A549 (cell line): ENCODE results near the gene RBBP4. TPM values are rescaled to one million over a fixed set of nuclear protein-coding genes. Genes with fewer than 3 reads are reported as not detected.
A peak's percentile ranks its signal among the peaks of the same experiment; 100 is the strongest.

Experiments used
- ATAC-seq, 2 experiments: fragments of 200-7000 bp in 1 of 2; fragments of >200 bp in 1 of 2; cut with Nextera tagmentation in 1 of 2; cut with Tn5 transposase in 1 of 2; 3 replicates each; pipeline versions ENCODE4 v1.8.0 to v1.9.1; 2018 to 2020; ENCODE audit warnings: mild to moderate bottlenecking in 1 of 2, moderate library complexity in 1 of 2
- CTCF ChIA-PET: fragments of 300-600 bp; sonication (Branson Sonifier 250); formaldehyde crosslinking; extraction: SDS; loops from one replicate; lab custom pipeline; 2021; ENCODE audit warnings: antibody characterized with exemption, inconsistent platforms; lab: Yijun Ruan, JAX
- POLR2A ChIA-PET: fragments of 350-600 bp; formaldehyde crosslinking; extraction: SDS; loops from one replicate; lab custom pipeline; 2021; ENCODE audit warnings: antibody characterized with exemption, inconsistent platforms; lab: Yijun Ruan, JAX
- DNase-seq, 2 experiments: peaks; one replicate each; pipeline versions ENCODE4 v3.0.0 to v3.0.0-alpha.2; 2011 to 2016; ENCODE audit warnings: low read depth in 1 of 2, low spot score in 1 of 2
- FAIRE-seq: peaks from 2 replicates; lab custom pipeline; 2011; peaks lifted over from hg19 to GRCh38; lab: Jason Lieb, UNC
- H3K27ac ChIP-seq, 2 experiments: fragments of >200 bp; sonication (Bioruptor Twin); formaldehyde crosslinking; 3 replicates each; pipeline ENCODE4 v1.5.1; 2016 to 2017
- H3K4me1 ChIP-seq: fragments of >200 bp; sonication (Bioruptor Twin); formaldehyde crosslinking; 3 replicates; pipeline ENCODE4 v1.6.1; 2016
- H3K4me2 ChIP-seq: fragments of >200 bp; sonication (Bioruptor Twin); formaldehyde crosslinking; 3 replicates; pipeline ENCODE4 v1.6.1; 2016
- H3K4me3 ChIP-seq: fragments of >200 bp; sonication (Bioruptor Twin); formaldehyde crosslinking; 3 replicates; pipeline ENCODE4 v1.5.1; 2016
- H3K9me3 ChIP-seq: fragments of >200 bp; sonication (Bioruptor Twin); formaldehyde crosslinking; 3 replicates; pipeline ENCODE4 v1.6.1; 2016
- BHLHE40 ChIP-seq: IDR thresholded peaks from 2 replicates; pipeline ENCODE4 v1.6.1; 2012; ENCODE audit warnings: low read depth, low read length, inconsistent platforms
- CHD4 ChIP-seq: fragments of 200-600 bp; sonication (generic); IDR thresholded peaks from 2 replicates; pipeline ENCODE4 v1.6.1; 2016; ENCODE audit warnings: antibody characterized with exemption, mild to moderate bottlenecking, borderline replicate concordance
- EHMT2 ChIP-seq: fragments of 200-600 bp; sonication (generic); IDR thresholded peaks from 2 replicates; pipeline ENCODE4 v1.6.1; 2016; ENCODE audit warnings: antibody characterized with exemption, low read depth, mild to moderate bottlenecking, moderate library complexity
- EP300 ChIP-seq, 2 experiments: fragments of >200 bp; sonication (Bioruptor Twin); formaldehyde crosslinking; IDR thresholded peaks; 2 replicates in 1 of 2; 3 replicates in 1 of 2; pipeline ENCODE4 v1.6.1; 2016 to 2017
- ESRRA ChIP-seq: fragments of 150-350 bp; IDR thresholded peaks from 2 replicates; pipeline ENCODE4 v1.6.1; 2014; ENCODE audit warnings: mild to moderate bottlenecking, low read length, borderline replicate concordance
- FOSL2 ChIP-seq, 2 experiments: fragments of 450-650 bp in 1 of 2; fragments of >200 bp in 1 of 2; sonication (Bioruptor Twin) in 1 of 2; formaldehyde crosslinking; IDR thresholded peaks; 2 replicates each; pipeline versions ENCODE4 v1.5.0 to v1.6.1; 2016 to 2020; ENCODE audit warnings: mild to moderate bottlenecking in 1 of 2, moderate library complexity in 1 of 2
- FOXS1 ChIP-seq: fragments of 250-450 bp; sonication (Bioruptor Pico); IDR thresholded peaks from 2 replicates; pipeline ENCODE4 v1.5.0; 2020; ENCODE audit warnings: mild to moderate bottlenecking, moderate library complexity
- GATA3 ChIP-seq: IDR thresholded peaks from 2 replicates; pipeline ENCODE4 v1.6.1; 2012; ENCODE audit warnings: borderline replicate concordance
- HEYL ChIP-seq: fragments of 250-450 bp; sonication (Bioruptor Pico); IDR thresholded peaks from 2 replicates; pipeline ENCODE4 v1.8.0; 2021; ENCODE audit warnings: mild to moderate bottlenecking, moderate library complexity
- JUN ChIP-seq, 2 experiments: fragments of >200 bp; sonication (Bioruptor Twin); formaldehyde crosslinking; IDR thresholded peaks; 2 replicates in 1 of 2; 3 replicates in 1 of 2; pipeline ENCODE4 v1.6.1; 2016 to 2017
- JUNB ChIP-seq: fragments of >200 bp; sonication (Bioruptor Twin); formaldehyde crosslinking; IDR thresholded peaks from 2 replicates; pipeline ENCODE4 v1.6.1; 2016
- MAFK ChIP-seq: fragments of 450-650 bp; IDR thresholded peaks from 2 replicates; pipeline ENCODE4 v1.6.1; 2014; ENCODE audit not compliant: partially characterized antibody
- POLR2A ChIP-seq: IDR thresholded peaks from 2 replicates; pipeline ENCODE4 v1.6.1; 2012; ENCODE audit warnings: mild to moderate bottlenecking, low read length
- POLR2AphosphoS2 ChIP-seq: conservative IDR thresholded peaks from 2 replicates; pipeline ENCODE4 v1.6.1; 2012; ENCODE audit warnings: low read length, improper control_type of control experiment, inconsistent platforms
- RARB ChIP-seq: fragments of 250-450 bp; sonication (Bioruptor Pico); IDR thresholded peaks from 2 replicates; pipeline ENCODE4 v1.8.0; 2021; ENCODE audit warnings: mild to moderate bottlenecking, moderate library complexity
- RCOR1 ChIP-seq: fragments of 150-350 bp; IDR thresholded peaks from 2 replicates; pipeline ENCODE4 v1.6.1; 2014; ENCODE audit warnings: antibody characterized with exemption, low read length, low read depth
- RNF2 ChIP-seq: fragments of 200-600 bp; sonication (generic); IDR thresholded peaks from 2 replicates; pipeline ENCODE4 v1.6.1; 2016; ENCODE audit warnings: low read depth, mild to moderate bottlenecking, antibody characterized with exemption, moderate library complexity, borderline replicate concordance
- SMC3 ChIP-seq: fragments of >200 bp; sonication (Bioruptor Twin); formaldehyde crosslinking; IDR thresholded peaks from 3 replicates; pipeline ENCODE4 v1.6.1; 2018; ENCODE audit warnings: inconsistent platforms
- SREBF2 ChIP-seq: fragments of 450-650 bp; IDR thresholded peaks from 2 replicates; pipeline ENCODE4 v1.6.1; 2014; ENCODE audit warnings: mild to moderate bottlenecking, moderate library complexity
- TP53 ChIP-seq: fragments of 250-450 bp; sonication (Bioruptor Pico); IDR thresholded peaks from 2 replicates; pipeline ENCODE4 v1.5.0; 2021; ENCODE audit warnings: mild to moderate bottlenecking, moderate library complexity
- ZNF302 ChIP-seq: fragments of 250-450 bp; sonication (Bioruptor Pico); IDR thresholded peaks from 2 replicates; pipeline ENCODE4 v1.9.0; 2021; ENCODE audit warnings: inconsistent platforms, mild to moderate bottlenecking, moderate library complexity
- ZSCAN20 ChIP-seq: fragments of 250-450 bp; sonication (Bioruptor Pico); IDR thresholded peaks from 2 replicates; pipeline ENCODE4 v1.8.0; 2022; ENCODE audit warnings: mild to moderate bottlenecking, moderate library complexity
- WGBS: methylation state at CpG from one replicate; pipeline ENCODE4 v1.1.6; 2017; ENCODE audit errors: missing lambda C conversion rate; 5-methylcytosine and 5-hydroxymethylcytosine counted together
- polyA plus RNA-seq, 4 experiments: library from polyadenylated mRNA; depleted of rRNA in 3 of 4; stranded (reverse); fragments of >200 nt; fragmentation: RNase III in 1 of 4; extraction: RNeasy Plus Mini Kit Qiagen cat#74134 plus additional on column Dnase treatment in 1 of 4; gene quantifications; 2 replicates in 3 of 4; 3 replicates in 1 of 4; pipeline ENCODE4 v1.2.3, GENCODE V29; 2011 to 2017
- TF ChIP-seq, protein P1 (sequence below): IDR thresholded peaks from 2 replicates; pipeline ENCODE4 v1.6.1; 2012
- TF ChIP-seq, protein P2 (sequence below): fragments of 250-450 bp; sonication (Bioruptor Pico); IDR thresholded peaks from 2 replicates; pipeline ENCODE4 v1.5.0; 2020; ENCODE audit warnings: low read depth, mild to moderate bottlenecking, moderate library complexity
- TF ChIP-seq, protein P3 (sequence below): fragments of >200 bp; sonication (Bioruptor Twin); formaldehyde crosslinking; IDR thresholded peaks from 3 replicates; pipeline ENCODE4 v1.5.1; 2016

The RBBP4 gene
- polyA plus RNA-seq, 2 of the 4 experiments (the other 2 are of a cell fraction) = 107 to 137 TPM

DNA sequence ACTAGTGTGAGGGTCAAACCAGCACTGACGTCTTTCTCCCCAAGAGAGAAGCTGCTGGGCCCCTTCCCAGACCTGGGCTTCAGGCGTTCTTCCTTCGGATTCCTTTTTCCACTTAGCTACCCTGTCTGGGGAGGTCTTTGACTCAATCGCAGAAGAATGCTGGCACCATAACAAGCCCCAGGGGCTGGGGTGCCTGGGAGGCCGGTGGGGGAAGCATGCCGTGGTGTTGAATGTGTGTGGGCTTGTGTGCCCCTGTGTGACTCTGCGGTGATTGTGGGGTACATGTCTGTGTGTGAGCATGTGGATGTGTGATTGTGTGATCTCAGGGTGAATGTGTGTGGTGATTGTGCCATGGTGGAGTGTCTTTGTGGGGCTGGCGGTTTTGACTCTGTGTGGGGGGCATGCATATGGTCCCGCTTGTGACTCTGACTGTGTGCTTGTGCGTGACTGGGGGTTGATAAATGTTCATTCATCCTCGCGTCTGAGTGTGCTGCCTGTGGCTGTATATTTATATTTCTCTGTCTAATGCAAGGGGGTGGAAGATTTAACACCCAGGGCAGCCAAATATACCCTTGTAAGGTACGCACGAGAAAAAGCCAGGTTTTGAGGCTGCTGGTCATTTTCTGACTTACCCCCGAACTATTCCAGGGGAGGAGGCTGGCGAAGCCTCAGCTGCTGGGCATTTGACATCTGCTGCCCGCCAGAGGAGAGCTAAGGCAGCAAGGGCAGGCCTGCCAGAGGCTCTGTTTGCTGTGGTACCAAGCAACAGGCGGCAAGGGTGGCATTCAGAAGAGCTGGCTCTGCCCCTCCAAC lies 52.7 kb downstream of the RBBP4 start:
- POLR2A ChIA-PET = interaction anchor here (0.6 to 1.6 kb wide), 3 partner anchors 9 to 71 kb away, joined by 3 to 4 read pairs (median 4); partner anchors contain the start of gene RBBP4
- CTCF ChIA-PET = interaction anchor here (1.6 to 12.8 kb wide), 3 partner anchors 8 to 72 kb away, joined by 5 to 383 read pairs (median 29); no protein-coding TSS in a partner anchor
- Histone ChIP-seq H3K27ac (peak overlapping the region; percentile 92 to 100), H3K4me3 (peak overlapping the region; percentile 64), H3K4me1 (peaks cover 43% of the 10 kb centered on the region), H3K4me2 (peak overlapping the region; percentile 83), H3K9me3 (0 out of 3 replicates have a peak, but pooled peaks cover 3% of the 10 kb centered on the region)
- WGBS = 11% methylated on average over 18 of the region's 18 CpGs
- DNase-seq (peak; percentile 51 to 70), FAIRE-seq (no peak), ATAC-seq (peak; percentile 68 to 73)
- TF ChIP-seq FOXS1 (CRISPR knock-in tag) (no peak), JUNB (peak; percentile 71), RNF2 (no peak), GATA3 (peak; percentile 51; the same call in 1 of the 2 replicates), EP300 (IDR thresholded peaks at IDR 0.05) (peak; percentile 62 to 87; a peak in 4 of 5 replicates), FOSL2 (IDR thresholded peaks at IDR 0.05) (peak; percentile 18; the same call in 1 of the 2 replicates), FOSL2 (CRISPR knock-in tag; IDR thresholded peaks at IDR 0.05) (peak; percentile 50), JUN (IDR thresholded peaks at IDR 0.05) (peak; percentile 71 to 75; a peak in 4 of 5 replicates), SREBF2 (no peak)
- TF ChIP-seq, protein P1, sequence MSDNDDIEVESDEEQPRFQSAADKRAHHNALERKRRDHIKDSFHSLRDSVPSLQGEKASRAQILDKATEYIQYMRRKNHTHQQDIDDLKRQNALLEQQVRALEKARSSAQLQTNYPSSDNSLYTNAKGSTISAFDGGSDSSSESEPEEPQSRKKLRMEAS = 0 out of 2 replicates have a peak, but pooled peaks have one; percentile 13

DNA sequence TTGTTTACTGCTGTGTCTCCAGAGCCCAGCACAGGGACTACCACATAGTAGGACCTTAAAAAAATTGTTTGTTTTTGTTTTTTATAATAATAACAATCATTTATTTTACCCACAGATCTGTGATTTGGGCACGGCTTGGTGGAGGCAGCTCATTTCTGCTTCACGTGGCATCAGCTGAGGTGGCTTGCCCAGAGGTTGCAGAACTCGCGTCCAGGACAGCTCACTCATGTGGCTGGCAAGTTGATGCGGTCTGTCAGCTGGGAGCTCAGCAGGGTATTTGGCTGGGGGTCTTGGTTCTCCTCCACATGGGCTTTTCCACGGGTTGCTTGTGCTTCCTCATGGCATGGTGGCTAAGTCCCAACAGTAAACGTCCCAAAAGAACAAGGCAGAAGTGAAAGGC lies 54.5 kb downstream of the RBBP4 start:
- H3K4me2 ChIP-seq = no peak overlapping the region
- H3K9me3 ChIP-seq = 0 out of 3 replicates have a peak, but pooled peaks cover 3% of the 10 kb centered on the region
- peaks cover 43% of the 10 kb centered on the region for H3K4me1 ChIP-seq
- TF ChIP-seq ZNF302 = no peak
- TF ChIP-seq JUNB = no peak
- TF ChIP-seq POLR2AphosphoS2 = no peak
- TF ChIP-seq TP53 (CRISPR knock-in tag) = no peak
- no peak for TF ChIP-seq RARB (CRISPR knock-in tag)
- TF ChIP-seq RNF2 = no peak
- no peak for TF ChIP-seq POLR2A
- no peak for TF ChIP-seq EHMT2
- no peak for TF ChIP-seq ZSCAN20 (CRISPR knock-in tag)
- TF ChIP-seq HEYL = no peak
- TF ChIP-seq SMC3 = no peak
- TF ChIP-seq ESRRA = no peak
- TF ChIP-seq BHLHE40 = no peak
- no peak for TF ChIP-seq MAFK
- no peak for TF ChIP-seq RCOR1
- TF ChIP-seq CHD4 = no peak
- TF ChIP-seq, protein P2, sequence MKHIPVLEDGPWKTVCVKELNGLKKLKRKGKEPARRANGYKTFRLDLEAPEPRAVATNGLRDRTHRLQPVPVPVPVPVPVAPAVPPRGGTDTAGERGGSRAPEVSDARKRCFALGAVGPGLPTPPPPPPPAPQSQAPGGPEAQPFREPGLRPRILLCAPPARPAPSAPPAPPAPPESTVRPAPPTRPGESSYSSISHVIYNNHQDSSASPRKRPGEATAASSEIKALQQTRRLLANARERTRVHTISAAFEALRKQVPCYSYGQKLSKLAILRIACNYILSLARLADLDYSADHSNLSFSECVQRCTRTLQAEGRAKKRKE (CRISPR knock-in tag) = no peak
- TF ChIP-seq, protein P3, sequence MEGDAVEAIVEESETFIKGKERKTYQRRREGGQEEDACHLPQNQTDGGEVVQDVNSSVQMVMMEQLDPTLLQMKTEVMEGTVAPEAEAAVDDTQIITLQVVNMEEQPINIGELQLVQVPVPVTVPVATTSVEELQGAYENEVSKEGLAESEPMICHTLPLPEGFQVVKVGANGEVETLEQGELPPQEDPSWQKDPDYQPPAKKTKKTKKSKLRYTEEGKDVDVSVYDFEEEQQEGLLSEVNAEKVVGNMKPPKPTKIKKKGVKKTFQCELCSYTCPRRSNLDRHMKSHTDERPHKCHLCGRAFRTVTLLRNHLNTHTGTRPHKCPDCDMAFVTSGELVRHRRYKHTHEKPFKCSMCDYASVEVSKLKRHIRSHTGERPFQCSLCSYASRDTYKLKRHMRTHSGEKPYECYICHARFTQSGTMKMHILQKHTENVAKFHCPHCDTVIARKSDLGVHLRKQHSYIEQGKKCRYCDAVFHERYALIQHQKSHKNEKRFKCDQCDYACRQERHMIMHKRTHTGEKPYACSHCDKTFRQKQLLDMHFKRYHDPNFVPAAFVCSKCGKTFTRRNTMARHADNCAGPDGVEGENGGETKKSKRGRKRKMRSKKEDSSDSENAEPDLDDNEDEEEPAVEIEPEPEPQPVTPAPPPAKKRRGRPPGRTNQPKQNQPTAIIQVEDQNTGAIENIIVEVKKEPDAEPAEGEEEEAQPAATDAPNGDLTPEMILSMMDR = no peak
- TF ChIP-seq JUN (IDR thresholded peaks at IDR 0.05) = no peak
- ATAC-seq (no peak), DNase-seq (no peak), FAIRE-seq (no peak)
- CTCF ChIA-PET = interaction anchor here (0.8 to 12.8 kb wide), 5 partner anchors 11 to 70 kb away, joined by 3 to 383 read pairs (median 4); no protein-coding TSS in a partner anchor
- no peak overlapping the region for H3K4me3 ChIP-seq
- POLR2A ChIA-PET = no interaction called here
- H3K27ac ChIP-seq = peak overlapping the region; percentile 92 to 100
- whole genome bisulfite sequencing = 95% methylated on average over 4 of the region's 7 CpGs
